ENCODE results near the gene SFMBT2.

GRCh38 chr10:7133278-7133677 is 277.6 kb downstream of the SFMBT2 start:
- TF ChIP-seq CTCF (IDR thresholded peaks at IDR 0.05) (no peak), ELK1 (IDR thresholded peaks at IDR 0.05; ENCODE audit: low read depth, low read length) (no peak), NR3C1 (IDR thresholded peaks at IDR 0.05) (no peak), RAD21 (conservative IDR thresholded peaks at IDR 0.05 in 1 of 2, IDR thresholded peaks at IDR 0.05 in 1 of 2) (no peak), POLR2A (IDR thresholded peaks at IDR 0.05; ENCODE audit: low read length) (no peak), MAZ (IDR thresholded peaks at IDR 0.05; ENCODE audit: borderline replicate concordance, low read depth, low read length) (no peak), RCOR1 (IDR thresholded peaks at IDR 0.05; ENCODE audit: low read depth, low read length) (no peak), CHD2 (IDR thresholded peaks at IDR 0.05; ENCODE audit: low read length, partially characterized antibody) (no peak)
